NCI-H82 treated with DMSO at 0.1 percent for 48 hours (cell line): ENCODE measurements around the gene RGS7BP.
"Not testable (repeated sequence)": the region's sequence is repeated elsewhere in the genome, so short reads cannot be mapped to it uniquely, and the experiment has no call there.

Source experiments
- DNase-seq: peaks from one replicate; lab custom pipeline; 2025; ENCODE audit not compliant: unreplicated experiment; lab: John Stamatoyannopoulos, UW

Gene RGS7BP

GRCh38 chr5:64557911-64558310 is 52.1 kb downstream of the RGS7BP start:
- DNase-seq: no peak

DNA sequence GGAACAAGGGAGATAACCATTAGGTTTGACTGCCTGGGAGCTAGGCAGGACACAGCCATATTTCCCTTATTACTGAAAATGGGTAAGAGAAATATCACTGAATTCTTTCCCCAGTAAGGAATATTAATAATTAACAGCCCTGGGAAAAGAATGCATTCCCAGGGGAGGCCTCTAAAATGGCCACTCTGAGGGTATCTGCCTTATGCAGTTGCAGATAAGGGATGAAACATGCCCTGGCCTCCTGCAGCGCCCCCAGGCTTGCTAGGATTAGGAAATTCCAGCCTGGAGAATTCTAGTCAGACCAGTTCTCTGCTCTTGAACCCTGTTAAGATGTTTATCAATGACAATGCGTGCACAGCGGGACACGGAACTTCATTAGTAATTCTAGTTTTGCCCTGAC is 52.8 kb downstream of the RGS7BP start:
- DNase-seq: not testable (repeated sequence)

GRCh38 chr5:64566310-64566916 is 60.6 kb downstream of the RGS7BP start:
- no peak for DNase-seq

DNA sequence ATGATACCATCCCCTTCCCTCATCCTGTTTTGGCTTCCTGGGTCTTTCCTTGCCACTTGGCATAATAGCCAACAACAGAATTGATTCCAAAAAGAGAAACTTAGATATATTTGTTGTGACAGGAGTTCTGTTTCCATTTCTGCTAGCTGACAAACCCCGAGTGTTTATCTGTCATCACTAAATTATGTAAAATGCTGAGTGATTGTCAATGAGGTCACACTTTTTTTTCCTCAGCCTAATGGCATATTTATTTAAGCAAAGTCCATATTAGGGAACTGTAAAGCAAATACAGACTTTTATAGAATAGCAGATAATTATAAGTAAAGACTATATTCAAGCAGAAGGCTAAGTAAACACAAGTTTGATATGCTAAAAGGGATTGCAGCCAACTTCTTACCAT is 64.0 kb downstream of the RGS7BP start:
- DNase-seq: no peak

DNA sequence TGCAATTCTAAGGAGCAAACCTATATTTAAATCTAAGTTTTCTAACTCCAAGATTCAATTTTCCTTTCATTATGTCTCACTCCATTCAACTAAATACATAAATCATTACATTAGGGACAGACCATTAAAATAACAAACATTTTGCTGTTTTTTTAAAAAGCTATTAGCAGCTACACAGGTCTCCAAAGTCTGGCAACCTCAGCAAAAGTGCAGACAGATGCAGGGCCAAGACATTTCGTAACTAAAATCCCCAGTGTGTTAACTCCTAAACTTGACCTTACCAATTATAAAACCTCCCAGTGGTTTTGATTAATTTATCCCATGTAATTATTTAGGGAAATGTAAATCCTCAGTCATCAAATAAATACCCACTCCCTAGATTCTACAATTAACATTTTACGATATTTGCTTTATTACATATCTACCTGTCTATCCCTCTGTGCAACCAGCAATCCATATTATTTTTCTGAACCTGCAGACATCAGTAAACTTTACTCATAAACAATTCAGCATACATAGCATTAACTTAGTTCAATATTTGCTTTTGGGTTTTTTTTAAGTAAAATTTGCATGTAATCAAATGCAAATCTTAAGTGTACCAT is 64.7 kb downstream of the RGS7BP start:
- DNase-seq: no peak

GRCh38 chr5:64575561-64575960 is 69.7 kb downstream of the RGS7BP start:
- DNase-seq: no peak

GRCh38 chr5:64576250-64576649 is 70.4 kb downstream of the RGS7BP start:
- peak; percentile 17 for DNase-seq

GRCh38 chr5:64585646-64586045 is 79.8 kb downstream of the RGS7BP start:
- no peak for DNase-seq

GRCh38 chr5:64587370-64587769 is 81.6 kb downstream of the RGS7BP start:
- no peak for DNase-seq

- no peak for DNase-seq
Measured at GRCh38 chr5:64592730-64593341, 87.0 kb downstream of the RGS7BP start.

DNA sequence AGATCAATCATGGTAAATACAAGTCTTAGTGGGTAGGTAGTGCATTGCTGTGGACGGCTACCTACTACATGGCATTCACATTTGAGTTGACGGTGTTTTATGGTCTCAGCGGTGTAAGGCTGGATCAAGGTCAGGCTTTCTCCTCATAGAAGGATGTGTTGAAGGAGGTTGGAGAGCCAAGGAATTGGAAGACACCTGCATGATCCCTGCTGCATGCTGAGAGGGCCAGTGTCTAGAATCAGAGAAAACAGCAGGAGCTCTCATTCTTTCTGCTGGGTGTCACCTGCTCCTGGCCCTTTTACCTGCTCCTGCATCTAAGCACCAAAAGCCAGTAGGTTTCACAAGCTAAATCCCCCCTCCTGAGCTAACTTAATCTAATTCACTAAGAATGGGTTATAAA is 88.2 kb downstream of the RGS7BP start:
- no peak for DNase-seq

DNA sequence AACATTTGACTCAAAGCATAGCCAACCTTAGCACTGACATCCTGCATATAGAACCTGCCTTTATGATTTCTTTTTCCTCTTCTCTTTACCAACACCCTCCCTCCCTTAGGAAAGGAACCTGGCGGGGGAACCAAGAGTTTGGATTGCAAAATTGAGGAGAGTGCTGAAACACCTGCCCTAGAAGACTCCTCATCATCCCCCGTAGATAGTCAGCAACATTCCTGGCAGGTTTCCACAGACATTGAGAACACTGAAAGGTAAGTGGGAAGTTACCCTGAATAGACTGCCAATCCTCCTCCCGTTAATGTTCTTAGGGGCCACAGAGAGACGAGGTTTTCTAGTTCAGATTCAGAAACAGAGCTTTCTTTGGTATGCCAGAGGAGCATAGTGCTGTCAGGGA is 88.8 kb downstream of the RGS7BP start:
- no peak for DNase-seq

- no peak for DNase-seq
Measured at GRCh38 chr5:64595031-64595855, 89.4 kb downstream of the RGS7BP start.

DNA sequence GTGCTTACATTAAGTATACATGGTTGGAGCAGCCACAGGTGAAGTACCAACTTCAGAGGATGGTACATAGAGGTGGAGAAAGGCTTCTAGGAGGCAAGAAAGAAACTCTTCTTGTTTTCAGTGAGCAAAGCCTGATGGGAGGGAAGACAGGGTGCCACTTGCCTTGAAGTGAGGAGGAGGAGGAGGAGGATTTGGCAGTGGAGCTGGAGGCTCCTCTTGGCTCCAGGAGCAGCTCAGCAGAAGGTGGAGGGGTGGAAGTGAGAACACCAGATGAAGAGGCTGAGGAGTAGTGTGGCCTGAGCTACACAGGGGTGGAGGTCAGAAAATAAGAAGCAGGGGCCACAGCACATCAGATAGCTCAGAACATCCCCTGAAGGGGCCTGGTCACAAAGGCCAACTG is 93.4 kb downstream of the RGS7BP start:
- DNase-seq: no peak

GRCh38 chr5:64603676-64604075 is 97.9 kb downstream of the RGS7BP start:
- DNase-seq: no peak

GRCh38 chr5:64606926-64607325 is 101.1 kb downstream of the RGS7BP start:
- no peak for DNase-seq

GRCh38 chr5:64612344-64612961 is 106.6 kb downstream of the RGS7BP start:
- no peak for DNase-seq

- DNase-seq: no peak
Measured at GRCh38 chr5:64615895-64616294, 110.1 kb downstream of the RGS7BP start.

- DNase-seq: no peak
Measured at GRCh38 chr5:64619609-64620008, 113.8 kb downstream of the RGS7BP start.

GRCh38 chr5:64622991-64623390 is 117.2 kb downstream of the RGS7BP start:
- no peak for DNase-seq

DNA sequence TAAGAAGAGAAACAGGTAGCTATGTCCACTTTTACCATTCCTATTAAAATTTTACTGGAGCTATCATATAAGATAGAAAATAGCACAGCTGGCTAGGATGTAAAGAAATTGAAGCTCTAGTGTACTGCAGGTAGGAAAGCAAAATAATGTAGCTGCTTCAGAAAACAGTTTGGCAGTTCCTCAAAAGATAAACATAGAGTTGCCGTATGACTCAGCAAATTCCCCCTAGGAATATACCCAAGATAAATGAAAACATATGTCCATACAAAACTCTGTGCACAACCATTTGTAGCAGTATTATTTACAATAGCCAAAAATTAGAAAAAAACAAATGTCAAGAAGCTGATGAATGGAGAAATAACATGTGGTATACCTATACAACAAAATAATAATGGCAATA is 119.9 kb downstream of the RGS7BP start:
- DNase-seq: no peak
